Muscle layer of colon (tissue), 2 donors: ENCODE data around the gene ZNF641.

Experiments
- H3K27ac ChIP-seq: one replicate; pipeline ENCODE4 v1.7.0; 2013; ENCODE audit warnings: low read depth, mild to moderate bottlenecking, low read length, moderate library complexity
- H3K27me3 ChIP-seq, 2 donors: one replicate each; pipeline ENCODE4 v1.7.0; 2013; ENCODE audit warnings: low read length in 2 of 2, mild to moderate bottlenecking in 2 of 2; ENCODE audit not compliant: insufficient read depth in 2 of 2, control insufficient read depth in 1 of 2
- H3K36me3 ChIP-seq: one replicate; pipeline ENCODE4 v1.7.0; 2013; ENCODE audit warnings: mild to moderate bottlenecking, low read length; ENCODE audit not compliant: insufficient read depth
- H3K4me1 ChIP-seq: one replicate; pipeline ENCODE4 v1.7.0; 2013; ENCODE audit warnings: mild to moderate bottlenecking, low read length; ENCODE audit not compliant: insufficient read depth
- H3K4me3 ChIP-seq, 2 donors: one replicate each; pipeline ENCODE4 v1.7.0; 2013; ENCODE audit warnings: low read length in 2 of 2, low read depth in 1 of 2, mild to moderate bottlenecking in 1 of 2, moderate library complexity in 1 of 2
- H3K9ac ChIP-seq: one replicate; pipeline ENCODE4 v1.7.0; 2013; ENCODE audit warnings: low read length
- H3K9me3 ChIP-seq: one replicate; pipeline ENCODE4 v1.7.0; 2013; ENCODE audit warnings: mild to moderate bottlenecking, low read length
- donor health status: abdominal sarcoma.
- donor health status: Adenocarcinoma of cecum.

ZNF641 gene

DNA sequence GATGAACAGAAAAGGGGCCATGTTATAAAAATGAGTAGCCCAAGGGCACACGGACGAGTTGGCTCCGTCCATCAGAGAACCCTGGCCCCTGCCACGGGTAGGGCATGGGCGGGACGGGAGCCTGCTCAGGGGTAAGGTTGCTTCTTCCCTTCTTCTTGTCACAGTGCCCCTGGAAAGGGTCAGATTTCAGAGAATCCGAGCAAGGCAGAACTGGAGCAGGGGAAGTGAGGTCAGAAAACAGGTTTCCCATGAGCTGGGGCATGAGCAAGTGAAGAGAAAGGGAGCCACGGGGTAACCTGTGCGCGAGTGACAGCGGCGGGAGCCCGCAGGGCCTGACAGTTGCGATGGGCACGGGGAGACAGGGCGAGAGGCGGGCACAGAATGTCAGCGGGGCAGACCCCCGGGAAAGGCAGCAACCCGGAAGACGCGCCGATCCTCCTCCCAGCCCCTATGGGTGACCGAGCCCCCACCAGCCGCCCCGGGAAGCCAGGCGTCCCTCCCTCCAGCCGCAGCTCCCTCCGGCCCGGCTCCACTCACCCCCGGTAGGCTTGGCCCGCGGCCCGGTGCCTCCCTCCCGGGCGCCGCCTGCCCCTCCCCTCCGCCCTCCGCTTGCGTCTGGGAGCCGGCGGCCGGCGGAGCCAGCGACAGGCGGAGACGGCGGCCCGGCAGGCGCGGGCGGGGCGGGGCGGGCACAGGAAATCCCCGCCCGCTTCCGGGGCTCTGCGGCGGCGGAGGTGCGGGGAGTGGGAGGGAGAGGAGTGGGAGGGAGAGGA is at the start of gene ZNF641:
Gene ZNF641, minus strand, starts transcription at position 671 of the 773 bp plus-strand sequence. CDS start 2,829 bp downstream, outside the sequence.
- Histone ChIP-seq H3K27me3 (no peaks in the 10 kb centered on the region), H3K9ac (peak within 1 kb of the TSS; percentile 68), H3K36me3 (peaks cover 22% of the 10 kb centered on the region), H3K4me3 (peak within 1 kb of the TSS; percentile 80 to 89), H3K4me1 (peaks cover 16% of the 10 kb centered on the region), H3K27ac (peak within 1 kb of the TSS; percentile 90), H3K9me3 (no peaks in the 10 kb centered on the region)

- Histone ChIP-seq H3K9ac (no peak overlapping the region), H3K4me1 (peaks cover 19% of the 10 kb centered on the region), H3K9me3 (no peaks in the 10 kb centered on the region), H3K27ac (no peak overlapping the region), H3K4me3 (no peak overlapping the region), H3K36me3 (no peaks in the 10 kb centered on the region), H3K27me3 (no peaks in the 10 kb centered on the region)
Measured at GRCh38 chr12:48390026-48390425, 39.3 kb upstream of the ZNF641 start.

- Histone ChIP-seq H3K27ac (no peak overlapping the region), H3K9ac (no peak overlapping the region), H3K27me3 (no peaks in the 10 kb centered on the region)
Measured at GRCh38 chr12:48389409-48389808, 38.7 kb upstream of the ZNF641 start.

GRCh38 chr12:48388938-48389337 is 38.2 kb upstream of the ZNF641 start:
- Histone ChIP-seq H3K27ac (no peak overlapping the region), H3K4me3 (no peak overlapping the region), H3K36me3 (no peaks in the 10 kb centered on the region), H3K4me1 (peaks cover 19% of the 10 kb centered on the region), H3K9me3 (no peaks in the 10 kb centered on the region), H3K9ac (no peak overlapping the region), H3K27me3 (no peaks in the 10 kb centered on the region)

More at GRCh38 chr12:48389409-48389808, 38.7 kb upstream of the ZNF641 start:
- H3K36me3 ChIP-seq: no peaks in the 10 kb centered on the region
- H3K9me3 ChIP-seq: no peaks in the 10 kb centered on the region
- H3K4me1 ChIP-seq: peaks cover 19% of the 10 kb centered on the region
- no peak overlapping the region for H3K4me3 ChIP-seq

GRCh38 chr12:48388460-48388859 is 37.7 kb upstream of the ZNF641 start:
- Histone ChIP-seq H3K27ac (no peak overlapping the region), H3K9me3 (no peaks in the 10 kb centered on the region), H3K4me1 (peaks cover 19% of the 10 kb centered on the region), H3K9ac (no peak overlapping the region), H3K4me3 (no peak overlapping the region), H3K36me3 (no peaks in the 10 kb centered on the region), H3K27me3 (no peaks in the 10 kb centered on the region)

DNA sequence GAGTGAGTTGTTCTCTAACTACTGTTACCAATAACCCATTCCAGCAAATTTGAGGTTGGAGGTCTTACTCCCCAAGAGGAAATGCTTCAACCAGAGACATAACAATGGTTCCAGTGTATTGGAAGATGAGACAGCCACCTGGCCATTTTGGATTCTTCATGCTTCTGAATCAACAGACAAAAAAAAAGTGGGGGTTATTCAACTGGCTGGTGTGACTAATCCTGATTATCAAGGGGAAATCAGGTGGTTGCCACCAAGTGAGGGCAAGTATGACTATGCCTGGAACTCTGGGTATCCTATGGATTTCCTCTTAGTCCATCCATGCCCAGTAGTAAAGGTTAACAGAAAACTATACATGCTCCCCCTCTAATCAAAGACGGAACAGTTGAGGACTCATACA is 29.9 kb upstream of the ZNF641 start:
- Histone ChIP-seq H3K4me1 (no peaks in the 10 kb centered on the region), H3K27ac (no peak overlapping the region), H3K36me3 (no peaks in the 10 kb centered on the region), H3K9ac (no peak overlapping the region), H3K27me3 (no peaks in the 10 kb centered on the region), H3K9me3 (no peaks in the 10 kb centered on the region), H3K4me3 (no peak overlapping the region)

DNA sequence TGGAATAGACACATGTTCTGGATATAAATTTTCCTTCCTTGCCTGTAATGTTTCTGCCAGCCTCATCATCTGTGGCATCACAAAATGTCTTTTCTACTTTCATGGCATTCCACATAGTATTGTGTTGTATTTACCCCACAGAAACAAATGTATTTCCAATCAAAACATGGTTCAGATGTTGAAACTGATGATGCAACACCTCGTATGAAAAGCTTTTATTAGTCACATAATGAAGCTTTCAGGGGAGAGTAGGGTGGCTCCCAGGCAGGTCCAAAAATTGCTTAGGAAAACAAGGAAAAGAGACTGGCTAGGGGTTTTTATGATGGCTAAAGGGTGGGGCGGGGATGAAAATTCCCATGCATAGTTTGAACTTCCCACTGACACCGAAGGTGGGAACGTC is 29.1 kb upstream of the ZNF641 start:
- H3K27me3 ChIP-seq: no peaks in the 10 kb centered on the region
- no peaks in the 10 kb centered on the region for H3K4me1 ChIP-seq
- H3K9ac ChIP-seq: no peak overlapping the region
- H3K4me3 ChIP-seq: no peak overlapping the region
- H3K36me3 ChIP-seq: no peaks in the 10 kb centered on the region
- no peak overlapping the region for H3K27ac ChIP-seq
- H3K9me3 ChIP-seq: no peaks in the 10 kb centered on the region

- no peaks in the 10 kb centered on the region for H3K4me1 ChIP-seq
- no peak overlapping the region for H3K9ac ChIP-seq
- H3K36me3 ChIP-seq: no peaks in the 10 kb centered on the region
- H3K27ac ChIP-seq: no peak overlapping the region
- no peak overlapping the region for H3K4me3 ChIP-seq
- no peaks in the 10 kb centered on the region for H3K27me3 ChIP-seq
- H3K9me3 ChIP-seq: no peaks in the 10 kb centered on the region
Measured at GRCh38 chr12:48377646-48378045, 26.9 kb upstream of the ZNF641 start.

GRCh38 chr12:48374164-48374563 is 23.4 kb upstream of the ZNF641 start:
- Histone ChIP-seq H3K27me3 (no peaks in the 10 kb centered on the region), H3K9ac (no peak overlapping the region), H3K4me3 (no peak overlapping the region), H3K9me3 (no peaks in the 10 kb centered on the region), H3K27ac (no peak overlapping the region), H3K36me3 (no peaks in the 10 kb centered on the region), H3K4me1 (no peaks in the 10 kb centered on the region)

DNA sequence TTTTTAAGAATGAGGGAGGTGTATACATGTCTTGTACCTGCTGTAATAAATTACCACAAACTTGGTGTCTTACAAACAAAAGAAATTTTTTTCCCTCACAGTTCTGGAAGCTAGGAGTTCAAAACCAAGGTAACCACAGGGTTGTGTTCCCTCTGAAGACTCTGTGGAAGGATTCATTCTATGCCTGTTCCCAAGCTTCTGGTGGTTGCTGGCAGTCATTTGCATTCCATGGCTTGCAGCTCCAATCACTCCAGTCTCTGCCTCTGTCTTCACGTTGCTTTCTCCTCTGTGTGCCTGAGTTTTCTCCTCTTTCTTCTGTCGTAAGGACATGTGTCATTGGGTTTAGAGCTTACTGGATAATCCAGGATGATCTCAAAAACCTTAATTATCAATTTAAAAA is 15.4 kb upstream of the ZNF641 start:
- Histone ChIP-seq H3K4me3 (no peak overlapping the region), H3K4me1 (no peaks in the 10 kb centered on the region), H3K27me3 (no peaks in the 10 kb centered on the region), H3K9me3 (no peaks in the 10 kb centered on the region), H3K9ac (no peak overlapping the region), H3K36me3 (no peaks in the 10 kb centered on the region), H3K27ac (no peak overlapping the region)

- Histone ChIP-seq H3K27me3 (no peaks in the 10 kb centered on the region), H3K36me3 (no peaks in the 10 kb centered on the region), H3K4me3 (no peak overlapping the region), H3K9ac (no peak overlapping the region), H3K27ac (no peak overlapping the region), H3K9me3 (no peaks in the 10 kb centered on the region), H3K4me1 (no peaks in the 10 kb centered on the region)
Measured at GRCh38 chr12:48361664-48362339, 11.1 kb upstream of the ZNF641 start.
